IPS DF 6.9 (cell line): ENCODE data around the gene TRPM8.

Experiments used
- DNase-seq: peaks from one replicate; pipeline ENCODE4 v3.0.0-alpha.2; 2013; ENCODE audit warnings: low read depth, low spot score
- H3K27ac ChIP-seq: one replicate; pipeline ENCODE4 v1.5.1; 2013; ENCODE audit warnings: low read length, control low read depth
- H3K27me3 ChIP-seq: 2 replicates; pipeline ENCODE4 v1.6.1; 2013; ENCODE audit warnings: mild to moderate bottlenecking, low read length; ENCODE audit not compliant: control insufficient read depth, insufficient read depth
- H3K36me3 ChIP-seq: 2 replicates; pipeline ENCODE4 v1.6.1; 2013; ENCODE audit warnings: low read length; ENCODE audit not compliant: control insufficient read depth, insufficient read depth
- H3K4me1 ChIP-seq: 2 replicates; pipeline ENCODE4 v1.6.1; 2013; ENCODE audit warnings: low read length; ENCODE audit not compliant: control insufficient read depth, insufficient read depth
- H3K4me3 ChIP-seq: 2 replicates; pipeline ENCODE4 v1.5.1; 2013; ENCODE audit warnings: mild to moderate bottlenecking, low read length
- H3K9me3 ChIP-seq: 2 replicates; pipeline ENCODE4 v1.6.1; 2013; ENCODE audit warnings: low read length, inconsistent platforms; ENCODE audit not compliant: control insufficient read depth, insufficient read depth
- WGBS: extraction: QIAGEN DNeasy Blood & Tissue Kit; methylation state at CpG from one replicate; pipeline ENCODE4 v1.1.7; 2013; ENCODE audit warnings: mixed read lengths, missing lambda C conversion rate; ENCODE audit not compliant: insufficient read length, insufficient coverage; 5-methylcytosine and 5-hydroxymethylcytosine counted together

The TRPM8 gene

DNA sequence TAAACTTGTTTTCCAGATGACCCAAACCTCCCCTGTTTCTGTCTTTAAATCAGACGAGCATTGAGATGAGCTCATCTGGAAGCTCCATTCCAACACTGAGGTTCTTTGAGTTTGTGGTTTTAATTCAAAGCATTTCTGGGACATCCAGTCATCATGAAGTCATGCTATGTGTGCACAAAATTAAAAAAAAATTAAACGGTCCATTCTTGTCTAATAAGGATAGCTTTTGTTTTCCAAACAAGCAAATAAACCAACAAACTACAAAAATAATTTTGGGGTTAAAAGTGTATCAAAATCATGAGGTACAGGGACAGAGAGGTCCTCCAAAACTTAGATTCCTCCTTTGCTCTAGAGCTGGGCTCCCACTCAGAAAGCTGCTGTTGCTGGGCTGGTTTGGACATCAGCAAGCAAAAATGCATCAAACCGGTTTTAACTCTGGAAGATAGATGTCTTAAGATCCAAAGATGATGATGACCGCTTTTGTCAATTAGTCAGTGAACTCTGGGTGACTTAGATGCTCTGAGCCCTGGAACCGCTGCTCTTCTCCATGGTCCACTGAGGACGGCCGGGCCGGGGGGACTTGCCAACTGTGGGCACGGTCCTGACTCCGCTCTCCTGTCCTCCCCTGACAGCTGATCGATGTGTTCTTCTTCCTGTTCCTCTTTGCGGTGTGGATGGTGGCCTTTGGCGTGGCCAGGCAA lies 65.4 kb downstream of the TRPM8 start:
- WGBS = no CpG with 5 or more reads among the region's 13 CpGs
- Histone ChIP-seq H3K27me3 (no peaks in the 10 kb centered on the region), H3K4me3 (no peak overlapping the region), H3K9me3 (no peaks in the 10 kb centered on the region), H3K36me3 (no peaks in the 10 kb centered on the region), H3K27ac (no peak overlapping the region), H3K4me1 (no peaks in the 10 kb centered on the region)
- no peak for DNase-seq

GRCh38 chr2:233983445-233983844 lies 66.3 kb downstream of the TRPM8 start:
- no CpG with 5 or more reads among the region's 6 CpGs for WGBS
- Histone ChIP-seq H3K36me3 (no peaks in the 10 kb centered on the region), H3K27ac (no peak overlapping the region), H3K4me3 (no peak overlapping the region), H3K27me3 (no peaks in the 10 kb centered on the region), H3K9me3 (no peaks in the 10 kb centered on the region), H3K4me1 (no peaks in the 10 kb centered on the region)
- no peak for DNase-seq

DNA sequence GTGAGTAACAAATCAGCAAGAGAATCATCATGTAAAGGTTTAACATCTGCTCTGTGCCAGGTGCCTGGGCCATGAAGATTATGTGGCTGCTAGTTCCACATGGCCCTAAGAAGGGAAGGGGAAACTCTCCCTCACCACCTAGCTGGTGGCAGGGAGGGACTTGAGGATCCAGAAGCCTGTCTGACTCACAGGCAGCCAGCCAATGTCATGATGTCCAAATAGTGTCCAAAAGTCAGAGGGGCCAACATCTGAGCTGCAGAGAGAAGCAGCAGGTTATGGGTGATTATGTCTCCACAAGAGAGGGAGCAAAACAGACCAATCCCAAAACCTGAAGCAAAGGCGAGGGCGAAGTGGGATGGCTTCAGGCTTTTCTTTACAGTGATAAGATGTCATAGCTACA lies 71.4 kb downstream of the TRPM8 start:
- no peak for DNase-seq
- Histone ChIP-seq H3K4me3 (no peak overlapping the region), H3K27me3 (no peaks in the 10 kb centered on the region), H3K4me1 (no peaks in the 10 kb centered on the region), H3K27ac (no peak overlapping the region), H3K9me3 (peaks cover 3% of the 10 kb centered on the region; the same call in 1 of the 2 replicates), H3K36me3 (0 out of 2 replicates have a peak, but pooled peaks cover 3% of the 10 kb centered on the region)
- WGBS = no CpG with 5 or more reads among the region's 2 CpGs

DNA sequence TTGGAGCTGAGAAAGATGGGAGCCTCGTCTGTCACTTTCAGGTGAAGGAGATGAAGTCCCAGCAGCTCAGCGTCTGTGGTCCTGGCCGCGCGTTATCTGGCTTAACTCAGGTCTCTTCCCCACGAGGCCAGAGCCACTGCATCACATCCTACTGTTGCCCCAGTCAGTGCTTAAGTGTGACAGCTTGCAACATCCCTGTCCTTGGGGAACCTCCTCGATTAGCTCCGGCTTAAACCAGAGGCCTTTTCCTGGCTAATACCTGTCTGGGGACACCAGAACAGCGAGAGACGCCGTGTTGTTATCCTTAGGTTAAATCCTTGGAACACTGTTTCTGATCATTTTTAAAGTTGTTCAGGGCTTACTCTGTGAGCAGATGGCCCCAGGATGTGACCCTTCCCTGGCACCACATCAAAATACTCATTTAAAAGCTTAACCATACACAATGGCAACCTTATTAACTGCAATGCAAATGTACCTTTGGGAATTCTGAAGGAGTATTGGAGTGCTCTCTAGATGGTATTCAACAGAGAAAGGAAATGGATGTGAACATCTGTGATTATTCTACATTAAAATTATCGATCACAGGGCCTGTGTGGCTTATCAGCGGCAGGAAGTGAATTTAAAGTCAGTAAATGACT lies 72.2 kb downstream of the TRPM8 start:
- peaks cover 3% of the 10 kb centered on the region; the same call in 1 of the 2 replicates for H3K9me3 ChIP-seq
- no peaks in the 10 kb centered on the region for H3K4me1 ChIP-seq
- WGBS = no CpG with 5 or more reads among the region's 13 CpGs
- no peak overlapping the region for H3K27ac ChIP-seq
- H3K4me3 ChIP-seq = no peak overlapping the region
- 0 out of 2 replicates have a peak, but pooled peaks cover 3% of the 10 kb centered on the region for H3K36me3 ChIP-seq
- DNase-seq = no peak
- no peaks in the 10 kb centered on the region for H3K27me3 ChIP-seq

DNA sequence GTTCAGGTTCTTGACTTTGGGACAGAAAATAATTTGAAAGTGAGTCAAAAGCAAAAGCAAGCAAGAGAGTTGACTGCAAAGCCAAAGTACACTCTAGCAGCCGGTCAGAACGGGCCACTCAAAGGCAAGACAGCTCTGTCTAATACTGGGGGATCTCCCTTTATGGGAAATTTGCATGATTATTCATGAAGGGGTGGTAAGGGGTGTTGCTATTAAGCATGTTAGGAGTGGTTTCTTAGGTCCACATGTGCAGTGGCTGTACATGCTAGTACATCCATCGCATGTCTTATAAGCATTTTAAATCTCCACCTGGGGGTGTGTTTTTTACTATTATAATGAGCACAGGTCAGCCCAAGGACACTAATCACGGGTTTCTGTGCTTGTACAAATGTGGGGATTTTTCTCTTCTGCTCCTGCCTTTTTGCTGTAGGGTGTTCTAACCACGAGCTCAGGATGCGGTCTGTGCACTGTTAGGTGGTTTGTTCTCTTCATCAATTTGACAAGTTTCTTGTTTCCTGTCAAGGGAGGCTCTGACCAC lies 73.2 kb downstream of the TRPM8 start:
- 0 out of 2 replicates have a peak, but pooled peaks cover 3% of the 10 kb centered on the region for H3K36me3 ChIP-seq
- peaks cover 3% of the 10 kb centered on the region; the same call in 1 of the 2 replicates for H3K9me3 ChIP-seq
- H3K4me1 ChIP-seq = no peaks in the 10 kb centered on the region
- no peaks in the 10 kb centered on the region for H3K27me3 ChIP-seq
- DNase-seq = no peak
- H3K4me3 ChIP-seq = no peak overlapping the region
- H3K27ac ChIP-seq = no peak overlapping the region
- WGBS = no CpG with 5 or more reads among the region's 6 CpGs

DNA sequence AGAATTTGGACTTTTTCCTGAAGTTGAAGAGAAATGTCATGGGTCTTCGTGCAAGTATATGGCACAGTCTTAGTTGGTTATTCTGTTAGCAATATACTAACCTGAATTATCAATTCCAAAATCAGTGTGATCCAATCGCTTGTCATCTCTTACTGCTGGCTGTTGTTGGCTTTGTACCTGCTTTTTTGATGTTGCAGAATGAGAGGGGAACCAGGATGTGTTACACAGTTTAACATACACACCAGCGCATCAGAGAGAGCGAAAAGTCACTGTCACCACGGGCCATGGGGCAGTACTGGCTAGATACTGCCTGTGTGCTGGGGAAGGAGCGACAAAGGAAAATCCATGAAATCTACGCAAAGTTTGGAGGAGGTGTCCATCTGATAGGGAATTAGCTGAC lies 74.0 kb downstream of the TRPM8 start:
- Histone ChIP-seq H3K4me3 (no peak overlapping the region), H3K9me3 (peaks cover 3% of the 10 kb centered on the region; the same call in 1 of the 2 replicates), H3K27ac (no peak overlapping the region), H3K36me3 (0 out of 2 replicates have a peak, but pooled peaks cover 3% of the 10 kb centered on the region), H3K27me3 (no peaks in the 10 kb centered on the region), H3K4me1 (no peaks in the 10 kb centered on the region)
- no CpG with 5 or more reads among the region's 7 CpGs for WGBS
- no peak for DNase-seq

DNA sequence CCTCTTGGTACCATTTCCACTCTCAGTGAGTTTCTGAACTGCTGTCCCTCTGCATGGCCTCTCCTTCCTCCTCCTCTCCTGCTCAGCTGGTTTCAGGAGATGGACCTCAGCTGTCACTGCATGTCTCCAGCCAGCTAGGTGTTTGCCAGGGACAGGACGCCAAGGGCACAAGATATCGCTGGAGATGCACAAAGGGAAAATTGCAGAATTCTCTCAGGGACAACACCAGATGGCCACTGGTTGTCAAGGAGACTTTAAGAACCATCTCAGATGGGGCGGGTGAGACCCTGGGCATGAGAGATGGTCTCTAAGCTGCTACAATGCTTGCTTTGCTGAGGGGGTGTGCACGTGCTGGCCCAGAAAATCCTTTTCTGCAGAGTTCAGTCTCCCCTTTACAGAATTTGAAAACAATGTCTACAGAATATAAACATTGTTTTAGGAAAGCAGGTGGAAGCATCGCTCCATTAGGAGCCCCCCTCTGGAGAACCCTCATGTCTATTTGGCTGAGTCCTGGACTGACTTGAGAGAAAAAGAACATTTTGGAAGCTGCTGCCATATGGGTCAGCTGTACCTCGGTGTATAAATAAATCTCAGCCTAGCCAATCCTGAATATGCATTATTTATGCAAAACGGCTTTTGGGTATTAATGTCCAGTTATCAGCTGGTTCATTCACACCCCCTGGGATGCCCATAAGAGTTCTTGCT lies 75.5 kb downstream of the TRPM8 start:
- no CpG with 5 or more reads among the region's 7 CpGs for WGBS
- Histone ChIP-seq H3K27ac (no peak overlapping the region), H3K27me3 (no peaks in the 10 kb centered on the region), H3K36me3 (0 out of 2 replicates have a peak, but pooled peaks cover 3% of the 10 kb centered on the region), H3K9me3 (peaks cover 3% of the 10 kb centered on the region; the same call in 1 of the 2 replicates), H3K4me3 (no peak overlapping the region), H3K4me1 (no peaks in the 10 kb centered on the region)
- DNase-seq = no peak

GRCh38 chr2:233993461-233993860 lies 76.3 kb downstream of the TRPM8 start:
- DNase-seq = no peak
- no peaks in the 10 kb centered on the region for H3K27me3 ChIP-seq
- 0 out of 2 replicates have a peak, but pooled peaks cover 3% of the 10 kb centered on the region for H3K36me3 ChIP-seq
- peaks cover 3% of the 10 kb centered on the region; the same call in 1 of the 2 replicates for H3K9me3 ChIP-seq
- H3K4me3 ChIP-seq = no peak overlapping the region
- no peak overlapping the region for H3K27ac ChIP-seq
- WGBS = no CpG with 5 or more reads among the region's 1 CpG
- H3K4me1 ChIP-seq = no peaks in the 10 kb centered on the region

DNA sequence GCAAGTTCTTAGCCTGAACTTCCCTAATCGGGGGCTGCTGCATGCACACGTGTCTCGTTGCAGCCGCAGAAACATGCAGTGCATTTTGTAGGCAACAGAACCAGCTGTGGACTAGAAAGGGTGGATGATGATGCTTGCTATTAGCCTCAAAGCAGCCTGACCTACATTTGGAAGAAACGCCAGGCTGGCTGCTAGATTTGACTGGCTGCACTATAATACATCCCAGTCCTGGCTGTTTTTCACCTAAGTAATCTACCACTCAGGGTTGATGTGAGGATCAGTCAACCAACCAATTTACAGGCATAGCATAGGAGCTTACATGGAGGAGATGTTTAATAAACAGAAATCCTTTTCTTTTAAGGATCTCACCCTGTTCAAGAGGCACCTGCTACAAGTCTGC lies 77.0 kb downstream of the TRPM8 start:
- Histone ChIP-seq H3K4me1 (no peaks in the 10 kb centered on the region), H3K27me3 (no peaks in the 10 kb centered on the region), H3K36me3 (0 out of 2 replicates have a peak, but pooled peaks cover 3% of the 10 kb centered on the region), H3K9me3 (peaks cover 3% of the 10 kb centered on the region; the same call in 1 of the 2 replicates), H3K27ac (no peak overlapping the region), H3K4me3 (no peak overlapping the region)
- DNase-seq = no peak
- no CpG with 5 or more reads among the region's 5 CpGs for WGBS

DNA sequence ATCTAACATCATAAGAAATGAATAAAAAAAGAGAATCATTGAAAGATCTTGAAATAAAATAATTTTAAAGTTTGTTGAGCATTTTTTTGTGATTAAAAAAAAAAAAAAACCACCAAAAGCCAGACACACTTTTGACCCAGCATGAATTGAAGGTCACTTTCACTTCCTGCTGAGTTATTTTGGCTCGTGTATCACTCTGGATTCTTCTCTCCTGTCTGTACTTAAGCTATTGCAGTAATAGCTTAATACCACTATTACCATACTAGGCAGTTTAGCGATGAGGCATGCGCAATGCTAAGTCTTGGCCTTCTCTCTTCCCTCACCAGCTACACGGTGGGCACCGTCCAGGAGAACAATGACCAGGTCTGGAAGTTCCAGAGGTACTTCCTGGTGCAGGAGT lies 78.8 kb downstream of the TRPM8 start:
- Histone ChIP-seq H3K4me3 (no peak overlapping the region), H3K36me3 (0 out of 2 replicates have a peak, but pooled peaks cover 3% of the 10 kb centered on the region), H3K4me1 (no peaks in the 10 kb centered on the region), H3K27ac (no peak overlapping the region), H3K27me3 (no peaks in the 10 kb centered on the region), H3K9me3 (peaks cover 3% of the 10 kb centered on the region; the same call in 1 of the 2 replicates)
- WGBS = no CpG with 5 or more reads among the region's 5 CpGs
- DNase-seq = no peak
